Neural cell (in vitro differentiated cells): Measurements from ENCODE around the gene PLEKHN1. TPM values are rescaled to one million over a fixed set of nuclear protein-coding genes. Genes with fewer than 3 reads are reported as not detected.
"Not testable (repeated sequence)": the region's sequence is repeated elsewhere in the genome, so short reads cannot be mapped to it uniquely, and the experiment has no call there.

Experiments
- H2AFZ ChIP-seq: fragments of 200-600, 300-800 bp; sonication (generic), shearing (Covaris generic); 2 replicates; pipeline ENCODE4 v1.6.0; 2014; ENCODE audit warnings: low read depth, mild to moderate bottlenecking, antibody characterized with exemption, low read length, moderate library complexity
- H3F3A ChIP-seq: fragments of 200-600 bp; shearing (Covaris generic); 2 replicates; pipeline ENCODE4 v1.6.1; 2016; ENCODE audit warnings: mild to moderate bottlenecking, moderate library complexity, mixed read lengths, antibody characterized with exemption, low read length; ENCODE audit not compliant: insufficient read depth, poor library complexity, severe bottlenecking
- H3K27ac ChIP-seq: fragments of 200-600, 300-800 bp; sonication (generic), shearing (Covaris generic); 2 replicates; pipeline ENCODE4 v1.5.1; 2014; ENCODE audit warnings: mild to moderate bottlenecking, low read length, moderate library complexity
- H3K27me3 ChIP-seq: fragments of 300-800, 200-600 bp; sonication (generic), shearing (Covaris generic); 2 replicates; pipeline ENCODE4 v1.6.0; 2014; ENCODE audit warnings: mild to moderate bottlenecking, low read depth, low read length, moderate library complexity; ENCODE audit not compliant: insufficient read depth
- H3K36me3 ChIP-seq: fragments of 300-800, 200-600 bp; sonication (generic), shearing (Covaris generic); 2 replicates; pipeline ENCODE4 v1.5.1; 2014; ENCODE audit warnings: mild to moderate bottlenecking, antibody characterized with exemption, low read length, moderate library complexity; ENCODE audit not compliant: insufficient read depth
- H3K4me2 ChIP-seq: fragments of 300-800, 200-600 bp; sonication (generic), shearing (Covaris generic); 2 replicates; pipeline ENCODE4 v1.6.0; 2014; ENCODE audit warnings: mild to moderate bottlenecking, low read length
- H3K4me3 ChIP-seq: fragments of 300-800, 200-600 bp; sonication (generic), shearing (Covaris generic); 2 replicates; pipeline ENCODE4 v1.5.1; 2014; ENCODE audit warnings: mild to moderate bottlenecking, low read length, moderate library complexity
- H3K79me2 ChIP-seq: fragments of 200-600 bp; shearing (Covaris generic); replicated peaks from 2 replicates; pipeline ENCODE4 v1.6.0; 2014; ENCODE audit warnings: mild to moderate bottlenecking, low read length, moderate library complexity; ENCODE audit not compliant: insufficient read depth
- H3K9ac ChIP-seq: fragments of 300-800, 200-600 bp; sonication (generic), shearing (Covaris generic); 2 replicates; pipeline ENCODE4 v1.6.1; 2016; ENCODE audit warnings: mild to moderate bottlenecking, low read length, mixed read lengths
- H3K9me2 ChIP-seq: fragments of 200-600 bp; shearing (Covaris generic); 2 replicates; pipeline ENCODE4 v1.6.1; 2016; ENCODE audit warnings: mild to moderate bottlenecking, low read length, mixed read lengths; ENCODE audit not compliant: insufficient read depth
- H3K9me3 ChIP-seq: fragments of 200-600, 300-800 bp; sonication (generic), shearing (Covaris generic); 2 replicates; pipeline ENCODE4 v1.6.1; 2016; ENCODE audit warnings: mild to moderate bottlenecking, mixed run types, low read length, moderate library complexity, mixed read lengths
- H4K20me1 ChIP-seq: fragments of 200-600 bp; shearing (Covaris generic); 2 replicates; pipeline ENCODE4 v1.6.1; 2016; ENCODE audit warnings: mild to moderate bottlenecking, mixed run types; ENCODE audit not compliant: insufficient read depth
- CTCF ChIP-seq: fragments of 450-650 bp; IDR thresholded peaks from 2 replicates; pipeline ENCODE4 v1.5.1; 2014; ENCODE audit warnings: antibody characterized with exemption, mild to moderate bottlenecking, moderate library complexity; ENCODE audit not compliant: poor library complexity, severe bottlenecking
- EP300 ChIP-seq: fragments of 450-650 bp; conservative IDR thresholded peaks from 2 replicates; pipeline ENCODE4 v1.6.1; 2014; ENCODE audit warnings: antibody characterized with exemption, mild to moderate bottlenecking, moderate library complexity; ENCODE audit not compliant: poor library complexity, severe bottlenecking
- EZH2 ChIP-seq: fragments of 200-600, 300-800 bp; shearing (Covaris generic), sonication (generic); IDR thresholded peaks from 2 replicates; pipeline ENCODE4 v1.6.1; 2014; ENCODE audit warnings: antibody characterized with exemption, low read length, borderline replicate concordance, mild to moderate bottlenecking; ENCODE audit not compliant: insufficient read depth, poor library complexity, severe bottlenecking
- MXI1 ChIP-seq: fragments of 450-650 bp; conservative IDR thresholded peaks from 2 replicates; pipeline ENCODE4 v1.6.1; 2014; ENCODE audit warnings: antibody characterized with exemption, mild to moderate bottlenecking; ENCODE audit not compliant: poor library complexity, severe bottlenecking
- POLR2AphosphoS5 ChIP-seq: IDR thresholded peaks from 2 replicates; pipeline ENCODE4 v1.6.1; 2012
- RAD21 ChIP-seq: fragments of 450-650 bp; conservative IDR thresholded peaks from 2 replicates; pipeline ENCODE4 v1.6.1; 2014; ENCODE audit warnings: antibody characterized with exemption, mild to moderate bottlenecking, moderate library complexity
- SMC3 ChIP-seq: fragments of 450-650 bp; conservative IDR thresholded peaks from 2 replicates; pipeline ENCODE4 v1.6.1; 2014; ENCODE audit warnings: antibody characterized with exemption, mild to moderate bottlenecking, moderate library complexity; ENCODE audit not compliant: poor library complexity
- TAF1 ChIP-seq: IDR thresholded peaks from 2 replicates; pipeline ENCODE4 v1.6.1; 2012; ENCODE audit warnings: low read depth
- polyA plus RNA-seq: library from polyadenylated mRNA; depleted of rRNA; stranded (reverse); fragments of >200 nt; gene quantifications from 2 replicates; pipeline ENCODE4 v1.2.3, GENCODE V29; 2014
- TF ChIP-seq, protein P1 (sequence below): IDR thresholded peaks from 2 replicates; pipeline ENCODE4 v1.6.1; 2012; ENCODE audit warnings: borderline replicate concordance

PLEKHN1 gene
- polyA plus RNA-seq, 1 donor from 2014 or later: 1.1 TPM

GRCh38 chr1:991275-991674 lies 25.0 kb downstream of the PLEKHN1 start:
- not testable (repeated sequence) for H3F3A ChIP-seq, H3K9me2 ChIP-seq, H3K4me2 ChIP-seq, H3K36me3 ChIP-seq, H2AFZ ChIP-seq, H3K9me3 ChIP-seq, H3K27me3 ChIP-seq, H3K4me3 ChIP-seq, H3K9ac ChIP-seq, H4K20me1 ChIP-seq, H3K79me2 ChIP-seq, H3K27ac ChIP-seq

DNA sequence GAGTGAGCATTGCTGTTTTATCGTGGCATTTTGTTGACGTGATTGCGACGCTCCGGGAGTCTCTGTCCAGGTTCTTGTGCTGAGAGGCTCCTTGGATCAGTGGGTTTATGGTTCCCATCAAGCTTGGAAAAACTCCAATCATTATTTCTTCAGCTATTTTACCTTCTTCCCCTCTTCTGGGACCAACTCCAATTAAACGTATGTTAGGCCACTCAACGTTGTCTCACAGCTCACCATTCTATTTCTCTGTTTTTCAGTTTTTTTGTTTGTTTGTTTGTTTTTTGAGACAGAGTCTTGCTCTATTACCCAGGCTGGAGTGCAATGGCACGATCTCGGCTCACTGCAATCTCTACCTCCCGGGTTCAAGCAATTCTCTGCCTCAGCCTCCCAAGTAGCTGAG lies 25.6 kb downstream of the PLEKHN1 start:
- no peaks in the 10 kb centered on the region for H3K27me3 ChIP-seq

More for the DNA sequence above, 25.6 kb downstream of the PLEKHN1 start:
- Histone ChIP-seq H3K4me2 (no peak overlapping the region), H2AFZ (no peak overlapping the region), H3K9ac (no peak overlapping the region), H3K79me2 (no peaks in the 10 kb centered on the region), H3F3A (no peaks in the 10 kb centered on the region), H3K27ac (no peak overlapping the region), H3K9me3 (no peaks in the 10 kb centered on the region), H3K9me2 (no peaks in the 10 kb centered on the region), H3K36me3 (no peaks in the 10 kb centered on the region), H4K20me1 (no peaks in the 10 kb centered on the region), H3K4me3 (no peak overlapping the region)
- TF ChIP-seq TAF1 (no peak), POLR2AphosphoS5 (no peak), RAD21 (no peak), EP300 (no peak), MXI1 (no peak), CTCF (no peak), EZH2 (no peak), SMC3 (no peak)
- TF ChIP-seq, protein P1, sequence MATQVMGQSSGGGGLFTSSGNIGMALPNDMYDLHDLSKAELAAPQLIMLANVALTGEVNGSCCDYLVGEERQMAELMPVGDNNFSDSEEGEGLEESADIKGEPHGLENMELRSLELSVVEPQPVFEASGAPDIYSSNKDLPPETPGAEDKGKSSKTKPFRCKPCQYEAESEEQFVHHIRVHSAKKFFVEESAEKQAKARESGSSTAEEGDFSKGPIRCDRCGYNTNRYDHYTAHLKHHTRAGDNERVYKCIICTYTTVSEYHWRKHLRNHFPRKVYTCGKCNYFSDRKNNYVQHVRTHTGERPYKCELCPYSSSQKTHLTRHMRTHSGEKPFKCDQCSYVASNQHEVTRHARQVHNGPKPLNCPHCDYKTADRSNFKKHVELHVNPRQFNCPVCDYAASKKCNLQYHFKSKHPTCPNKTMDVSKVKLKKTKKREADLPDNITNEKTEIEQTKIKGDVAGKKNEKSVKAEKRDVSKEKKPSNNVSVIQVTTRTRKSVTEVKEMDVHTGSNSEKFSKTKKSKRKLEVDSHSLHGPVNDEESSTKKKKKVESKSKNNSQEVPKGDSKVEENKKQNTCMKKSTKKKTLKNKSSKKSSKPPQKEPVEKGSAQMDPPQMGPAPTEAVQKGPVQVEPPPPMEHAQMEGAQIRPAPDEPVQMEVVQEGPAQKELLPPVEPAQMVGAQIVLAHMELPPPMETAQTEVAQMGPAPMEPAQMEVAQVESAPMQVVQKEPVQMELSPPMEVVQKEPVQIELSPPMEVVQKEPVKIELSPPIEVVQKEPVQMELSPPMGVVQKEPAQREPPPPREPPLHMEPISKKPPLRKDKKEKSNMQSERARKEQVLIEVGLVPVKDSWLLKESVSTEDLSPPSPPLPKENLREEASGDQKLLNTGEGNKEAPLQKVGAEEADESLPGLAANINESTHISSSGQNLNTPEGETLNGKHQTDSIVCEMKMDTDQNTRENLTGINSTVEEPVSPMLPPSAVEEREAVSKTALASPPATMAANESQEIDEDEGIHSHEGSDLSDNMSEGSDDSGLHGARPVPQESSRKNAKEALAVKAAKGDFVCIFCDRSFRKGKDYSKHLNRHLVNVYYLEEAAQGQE: no peak
